ENCODE data around the gene PNLDC1. TPM values are rescaled to one million over a fixed set of nuclear protein-coding genes. Genes with fewer than 3 reads are reported as not detected.
"Not testable (repeated sequence)": the region's sequence is repeated elsewhere in the genome, so short reads cannot be mapped to it uniquely, and the experiment has no call there.

The PNLDC1 gene
- polyA plus RNA-seq, 3 donors: 0.07 to 0.56 (median 0.56) TPM

GRCh38 chr6:159809149-159809548 lies 9.1 kb downstream of the PNLDC1 start:
- H3K27ac ChIP-seq (ENCODE audit: low read depth, low read length): no peak overlapping the region
- WGBS, 3 donors: 87 to 93% (median 92%) methylated on average over 4 of the region's 4 CpGs

- no peak overlapping the region for H3K27ac ChIP-seq (ENCODE audit: low read depth, low read length)
- WGBS, 3 donors: 81 to 92% (median 82%) methylated on average over 9 of the region's 9 CpGs
Measured at GRCh38 chr6:159813781-159814180, 13.7 kb downstream of the PNLDC1 start.

- WGBS, 3 donors: 83 to 88% (median 87%) methylated on average over 6 of the region's 6 CpGs
- no peak overlapping the region for H3K27ac ChIP-seq (ENCODE audit: low read depth, low read length)
Measured at GRCh38 chr6:159815410-159815809, 15.3 kb downstream of the PNLDC1 start.

GRCh38 chr6:159816775-159817174 lies 16.7 kb downstream of the PNLDC1 start:
- H3K27ac ChIP-seq (ENCODE audit: low read depth, low read length): not testable (repeated sequence)
- 57 to 74% (median 72%) methylated on average over 3 of the region's 3 CpGs for WGBS, 3 donors

GRCh38 chr6:159817951-159818739 lies 18.1 kb downstream of the PNLDC1 start:
- no peak overlapping the region for H3K27ac ChIP-seq (ENCODE audit: low read depth, low read length)

GRCh38 chr6:159819098-159819497 lies 19.0 kb downstream of the PNLDC1 start:
- WGBS, 3 donors: 86 to 91% (median 89%) methylated on average over 16 of the region's 16 CpGs
- no peak overlapping the region for H3K27ac ChIP-seq (ENCODE audit: low read depth, low read length)

More at GRCh38 chr6:159817951-159818739, 18.1 kb downstream of the PNLDC1 start:
- WGBS, 3 donors: 84 to 90% (median 88%) methylated on average over 23 of the region's 23 CpGs

- H3K27ac ChIP-seq (ENCODE audit: low read depth, low read length): no peak overlapping the region
- 52 to 69% (median 55%) methylated on average over 28 of the region's 28 CpGs for WGBS, 3 donors
Measured at GRCh38 chr6:159819932-159820640, 20.0 kb downstream of the PNLDC1 start.

- 48 to 71% (median 70%) methylated on average over 11 of the region's 11 CpGs for WGBS, 3 donors
- no peak overlapping the region for H3K27ac ChIP-seq (ENCODE audit: low read depth, low read length)
Measured at GRCh38 chr6:159821122-159821521, 21.0 kb downstream of the PNLDC1 start.

GRCh38 chr6:159821726-159822125 lies 21.6 kb downstream of the PNLDC1 start:
- WGBS, 3 donors: 90 to 94% (median 94%) methylated on average over 10 of the region's 10 CpGs
- no peak overlapping the region for H3K27ac ChIP-seq (ENCODE audit: low read depth, low read length)

- WGBS, 3 donors: 91 to 100% (median 96%) methylated on average over 3 of the region's 3 CpGs
- no peak overlapping the region for H3K27ac ChIP-seq (ENCODE audit: low read depth, low read length)
Measured at GRCh38 chr6:159823953-159824352, 23.9 kb downstream of the PNLDC1 start.

- WGBS, 3 donors: 95 to 97% (median 97%) methylated on average over 9 of the region's 9 CpGs
- not testable (repeated sequence) for H3K27ac ChIP-seq (ENCODE audit: low read depth, low read length)
Measured at GRCh38 chr6:159824690-159825089, 24.6 kb downstream of the PNLDC1 start.

- H3K27ac ChIP-seq (ENCODE audit: low read depth, low read length): no peak overlapping the region
- 93 to 96% (median 95%) methylated on average over 13 of the region's 13 CpGs for WGBS, 3 donors
Measured at GRCh38 chr6:159826004-159826403, 25.9 kb downstream of the PNLDC1 start.

- WGBS, 3 donors: 89 to 94% (median 92%) methylated on average over 16 of the region's 16 CpGs
- no peak overlapping the region for H3K27ac ChIP-seq (ENCODE audit: low read depth, low read length)
Measured at GRCh38 chr6:159826968-159827647, 27.0 kb downstream of the PNLDC1 start.

GRCh38 chr6:159828074-159828473 lies 28.0 kb downstream of the PNLDC1 start:
- no peak overlapping the region for H3K27ac ChIP-seq (ENCODE audit: low read depth, low read length)
- WGBS, 3 donors: 46 to 56% (median 50%) methylated on average over 7 of the region's 7 CpGs

GRCh38 chr6:159829526-159829925 lies 29.4 kb downstream of the PNLDC1 start:
- H3K27ac ChIP-seq (ENCODE audit: low read depth, low read length): no peak overlapping the region
- 45 to 89% (median 47%) methylated on average over 4 of the region's 4 CpGs for WGBS, 3 donors

GRCh38 chr6:159830501-159831372 lies 30.7 kb downstream of the PNLDC1 start:
- WGBS, 3 donors: 62 to 78% (median 72%) methylated on average over 11 of the region's 11 CpGs

GRCh38 chr6:159831373-159831679 lies 31.2 kb downstream of the PNLDC1 start:
- 16 to 84% (median 80%) methylated on average over 4 of the region's 4 CpGs for WGBS, 3 donors
- H3K27ac ChIP-seq (ENCODE audit: low read depth, low read length): no peak overlapping the region

More at GRCh38 chr6:159830501-159831372, 30.7 kb downstream of the PNLDC1 start:
- no peak overlapping the region for H3K27ac ChIP-seq (ENCODE audit: low read depth, low read length)

- no peak overlapping the region for H3K27ac ChIP-seq (ENCODE audit: low read depth, low read length)
- WGBS, 3 donors: 47 to 73% (median 58%) methylated on average over 4 of the region's 4 CpGs
Measured at GRCh38 chr6:159832946-159833345, 32.9 kb downstream of the PNLDC1 start.
